ENCODE data around the gene EN2.

EN2 gene

DNA sequence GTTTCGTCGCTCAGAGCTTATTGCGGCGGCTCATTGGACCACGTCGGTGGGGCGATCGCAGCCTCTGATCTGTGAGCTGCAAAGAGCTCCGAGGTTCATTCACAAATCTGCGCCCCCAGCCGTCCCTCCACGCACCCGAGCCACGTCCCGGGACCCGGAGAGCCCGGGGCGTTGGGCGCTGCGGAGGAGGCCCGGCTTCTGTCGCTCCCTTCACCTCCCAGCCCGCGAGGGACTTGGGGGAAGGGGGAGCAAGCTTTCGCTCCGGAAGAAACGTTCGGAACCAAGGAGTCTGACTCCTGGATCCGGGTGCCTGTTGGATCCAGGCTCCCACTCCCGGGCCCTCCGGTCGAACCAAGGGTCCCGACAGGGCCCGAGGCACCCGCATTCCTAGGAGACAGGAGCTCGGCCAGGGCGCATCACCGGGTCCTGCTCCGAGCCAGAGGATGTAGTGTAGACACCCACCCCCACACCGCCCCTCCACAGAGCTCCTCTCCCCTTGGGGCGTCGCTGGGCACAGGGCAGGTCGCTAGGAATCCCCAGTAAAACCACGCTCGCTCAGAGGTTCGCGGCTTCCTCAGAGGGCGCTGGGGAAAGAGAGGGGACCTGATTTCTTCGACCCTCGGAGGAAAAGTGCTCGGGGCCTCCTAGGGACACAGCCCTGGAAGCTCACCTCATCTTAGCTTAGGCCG lies 7.9 kb upstream of the EN2 start:
- H3K4me3 ChIP-seq (ENCODE audit: low read depth, low read length), result no peak overlapping the region
- TF ChIP-seq, protein P1, sequence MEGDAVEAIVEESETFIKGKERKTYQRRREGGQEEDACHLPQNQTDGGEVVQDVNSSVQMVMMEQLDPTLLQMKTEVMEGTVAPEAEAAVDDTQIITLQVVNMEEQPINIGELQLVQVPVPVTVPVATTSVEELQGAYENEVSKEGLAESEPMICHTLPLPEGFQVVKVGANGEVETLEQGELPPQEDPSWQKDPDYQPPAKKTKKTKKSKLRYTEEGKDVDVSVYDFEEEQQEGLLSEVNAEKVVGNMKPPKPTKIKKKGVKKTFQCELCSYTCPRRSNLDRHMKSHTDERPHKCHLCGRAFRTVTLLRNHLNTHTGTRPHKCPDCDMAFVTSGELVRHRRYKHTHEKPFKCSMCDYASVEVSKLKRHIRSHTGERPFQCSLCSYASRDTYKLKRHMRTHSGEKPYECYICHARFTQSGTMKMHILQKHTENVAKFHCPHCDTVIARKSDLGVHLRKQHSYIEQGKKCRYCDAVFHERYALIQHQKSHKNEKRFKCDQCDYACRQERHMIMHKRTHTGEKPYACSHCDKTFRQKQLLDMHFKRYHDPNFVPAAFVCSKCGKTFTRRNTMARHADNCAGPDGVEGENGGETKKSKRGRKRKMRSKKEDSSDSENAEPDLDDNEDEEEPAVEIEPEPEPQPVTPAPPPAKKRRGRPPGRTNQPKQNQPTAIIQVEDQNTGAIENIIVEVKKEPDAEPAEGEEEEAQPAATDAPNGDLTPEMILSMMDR (IDR thresholded peaks at IDR 0.05; ENCODE audit: low read depth, low read length, missing control alignments), result no peak
- DNase-seq (ENCODE audit: low read depth), result no peak
- in situ Hi-C loops (cut with HindIII; ENCODE audit: low sequenced_read_pairs), result no loop called here

DNA sequence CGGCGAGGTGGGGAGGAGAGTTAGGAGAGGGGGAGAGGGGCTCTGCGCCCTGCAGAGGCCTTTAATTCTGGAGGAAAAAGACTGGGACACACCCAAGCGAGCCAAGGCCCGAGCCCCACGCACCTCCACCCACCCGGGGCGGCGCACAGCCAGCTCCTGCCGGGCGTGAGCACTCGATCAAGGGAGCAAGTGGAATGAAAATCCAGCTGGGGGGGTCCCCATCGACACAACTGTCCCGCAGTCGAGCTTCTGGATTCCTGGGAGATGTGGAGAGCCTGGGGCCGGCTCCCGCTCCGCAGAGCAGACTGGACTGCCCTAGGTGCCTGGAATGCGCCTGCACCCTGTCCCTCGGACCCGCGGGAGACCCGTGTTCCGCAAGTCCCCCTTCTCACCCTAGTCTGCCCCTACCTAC lies 7.4 kb upstream of the EN2 start:
- TF ChIP-seq, protein P1 (IDR thresholded peaks at IDR 0.05; ENCODE audit: low read depth, low read length, missing control alignments), result no peak
- no peak overlapping the region for H3K4me3 ChIP-seq (ENCODE audit: low read depth, low read length)
- in situ Hi-C loops (cut with HindIII; ENCODE audit: low sequenced_read_pairs), result no loop called here
- DNase-seq (ENCODE audit: low read depth), result no peak

DNA sequence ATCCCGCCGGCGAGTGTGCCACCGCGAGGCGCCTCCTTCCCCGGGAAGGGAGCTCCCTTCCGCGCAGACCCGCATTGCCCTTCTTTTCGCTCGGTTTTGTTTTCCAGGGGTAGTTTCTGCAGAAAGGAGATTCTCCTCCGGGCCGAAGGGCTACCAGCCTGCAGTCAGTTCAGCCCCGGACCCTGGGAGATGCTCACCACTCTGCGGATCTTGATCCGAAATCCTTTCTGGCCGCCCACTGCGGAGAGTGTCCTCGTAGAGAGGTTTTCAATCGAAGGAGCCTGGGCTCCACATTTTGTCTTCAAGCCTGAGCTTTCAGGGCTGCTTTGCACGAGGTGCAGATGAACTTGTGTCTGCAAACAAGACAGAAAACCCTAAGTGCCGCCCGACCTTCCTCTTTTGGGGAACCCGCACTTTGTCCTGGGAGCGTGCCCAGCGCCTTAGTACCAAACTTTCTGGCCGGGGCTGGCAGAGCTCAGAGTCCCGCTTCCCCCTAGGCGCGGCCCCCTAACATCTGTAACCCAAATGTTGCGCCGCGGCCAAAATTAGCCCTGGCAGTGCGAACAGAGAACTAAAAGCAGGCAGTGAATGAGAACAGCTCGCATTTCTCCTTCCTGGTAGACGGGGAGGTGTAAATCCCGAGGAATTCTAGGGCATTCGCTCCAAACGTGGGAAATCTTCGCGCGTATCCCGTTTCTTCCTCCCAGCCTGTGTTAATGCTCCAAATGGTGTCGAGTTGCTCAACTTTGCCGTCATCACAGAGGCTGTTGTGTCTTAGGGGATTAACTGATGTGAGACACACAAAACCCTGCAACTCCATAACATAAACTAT lies 6.7 kb upstream of the EN2 start:
- no peak overlapping the region for H3K4me3 ChIP-seq (ENCODE audit: low read depth, low read length)
- DNase-seq (ENCODE audit: low read depth), result no peak
- in situ Hi-C loops (cut with HindIII; ENCODE audit: low sequenced_read_pairs), result no loop called here
- TF ChIP-seq, protein P1 (IDR thresholded peaks at IDR 0.05; ENCODE audit: low read depth, low read length, missing control alignments), result no peak

DNA sequence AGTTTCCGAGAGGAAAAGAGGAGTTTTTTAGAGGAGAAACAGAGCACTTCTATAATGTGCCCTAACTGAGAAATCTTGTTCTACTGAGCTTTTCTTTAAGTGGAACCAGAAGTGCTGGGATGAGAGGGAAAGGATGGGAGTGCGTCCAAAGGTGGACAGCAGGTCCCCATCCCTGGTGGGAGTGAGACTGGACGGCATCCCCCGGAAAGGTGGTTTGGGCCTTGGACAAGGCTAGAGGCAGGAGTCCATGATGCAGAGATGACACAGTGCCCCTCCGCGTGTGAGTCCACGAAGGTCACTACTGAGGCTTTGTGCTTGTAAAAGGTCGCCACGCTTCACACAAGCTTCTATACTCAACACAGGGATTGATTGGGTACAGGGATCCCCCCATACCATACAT lies 6.1 kb upstream of the EN2 start:
- in situ Hi-C loops (cut with HindIII; ENCODE audit: low sequenced_read_pairs), result no loop called here
- TF ChIP-seq, protein P1 (IDR thresholded peaks at IDR 0.05; ENCODE audit: low read depth, low read length, missing control alignments), result no peak
- H3K4me3 ChIP-seq (ENCODE audit: low read depth, low read length), result no peak overlapping the region
- no peak for DNase-seq (ENCODE audit: low read depth)

DNA sequence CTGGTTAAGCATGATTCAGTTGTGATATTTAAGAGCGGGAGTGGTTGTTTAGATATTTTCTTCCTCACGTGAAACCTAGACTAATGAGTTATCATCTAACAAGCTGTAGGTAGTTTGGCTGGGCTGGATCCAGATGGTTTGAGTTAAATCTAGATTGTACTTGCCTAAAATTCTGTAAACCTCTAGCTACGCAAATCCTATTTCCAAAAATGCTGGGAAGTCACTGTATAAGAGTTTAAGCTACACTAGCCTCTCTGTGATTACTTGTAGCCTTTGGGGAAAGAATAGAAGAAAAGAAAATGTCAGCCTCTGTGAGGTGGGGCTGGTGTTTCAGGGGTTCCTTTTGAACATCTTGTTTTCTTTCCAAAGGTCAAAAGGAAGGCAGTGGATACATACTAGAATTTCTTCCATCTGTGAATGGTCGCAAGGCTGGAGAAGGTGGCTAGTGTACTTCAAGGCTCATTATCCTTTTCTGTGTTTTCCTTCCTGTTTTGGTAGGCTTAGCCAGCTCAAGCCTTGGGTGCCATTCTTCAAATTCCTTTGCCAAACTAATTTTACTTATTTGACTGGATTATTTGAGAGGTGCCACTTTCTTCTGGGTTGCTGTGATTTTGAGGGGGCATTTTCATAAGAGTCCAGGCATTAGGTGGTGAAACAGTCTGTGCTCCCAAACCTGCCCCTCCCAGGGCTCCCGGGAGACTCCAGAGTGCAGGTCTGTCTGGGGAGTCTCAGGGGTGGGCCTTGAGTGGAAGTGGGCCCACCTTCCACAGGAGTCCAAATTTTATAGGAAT lies 5.2 kb upstream of the EN2 start:
- no peak for DNase-seq (ENCODE audit: low read depth)
- H3K4me3 ChIP-seq (ENCODE audit: low read depth, low read length), result no peak overlapping the region
- TF ChIP-seq, protein P1 (IDR thresholded peaks at IDR 0.05; ENCODE audit: low read depth, low read length, missing control alignments), result no peak
- in situ Hi-C loops (cut with HindIII; ENCODE audit: low sequenced_read_pairs), result no loop called here
